Dermis microvascular lymphatic vessel endothelial cell (primary cell): ENCODE results near the gene KRTAP8-1. TPM values are rescaled to one million over a fixed set of nuclear protein-coding genes. Genes with fewer than 3 reads are reported as not detected.

ENCODE experiments used
- DNase-seq, 2 donors: peaks; one replicate each; pipeline versions ENCODE4 v3.0.0 to v3.0.0-alpha.2; 2010; ENCODE audit warnings: low read depth in 2 of 2
- total RNA-seq: library from RNA; depleted of rRNA; stranded (reverse); fragments of >200 nt; gene quantifications from 2 replicates; pipeline ENCODE4 v1.2.1, GENCODE V29; 2014

KRTAP8-1 gene, protein sequence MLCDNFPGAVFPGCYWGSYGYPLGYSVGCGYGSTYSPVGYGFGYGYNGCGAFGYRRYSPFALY
- total RNA-seq = not detected in 2 replicates

DNA sequence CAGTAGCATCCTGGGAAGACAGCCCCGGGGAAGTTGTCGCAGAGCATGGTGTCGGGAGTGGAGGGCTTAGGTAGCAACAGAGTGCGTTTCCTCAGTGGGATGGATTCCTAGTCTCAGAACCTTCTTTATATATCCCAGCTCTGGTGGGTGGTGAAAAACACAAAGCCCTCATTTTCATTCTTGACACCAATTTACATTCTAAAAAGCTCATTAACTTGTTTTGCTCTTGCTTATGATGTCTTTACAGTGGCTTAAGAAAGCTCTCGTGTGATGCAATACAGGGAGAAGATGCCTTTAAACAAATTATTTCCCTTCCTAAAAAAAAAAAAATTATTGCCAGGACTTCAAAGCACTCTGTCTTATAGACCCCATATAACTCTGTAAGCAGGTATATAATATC lies at the start of gene KRTAP8-1:
KRTAP8-1 (minus strand) TSS at position 101 of the 400 bp plus-strand sequence; CDS start at position 47, 54 bp downstream.
- no peak for DNase-seq

DNA sequence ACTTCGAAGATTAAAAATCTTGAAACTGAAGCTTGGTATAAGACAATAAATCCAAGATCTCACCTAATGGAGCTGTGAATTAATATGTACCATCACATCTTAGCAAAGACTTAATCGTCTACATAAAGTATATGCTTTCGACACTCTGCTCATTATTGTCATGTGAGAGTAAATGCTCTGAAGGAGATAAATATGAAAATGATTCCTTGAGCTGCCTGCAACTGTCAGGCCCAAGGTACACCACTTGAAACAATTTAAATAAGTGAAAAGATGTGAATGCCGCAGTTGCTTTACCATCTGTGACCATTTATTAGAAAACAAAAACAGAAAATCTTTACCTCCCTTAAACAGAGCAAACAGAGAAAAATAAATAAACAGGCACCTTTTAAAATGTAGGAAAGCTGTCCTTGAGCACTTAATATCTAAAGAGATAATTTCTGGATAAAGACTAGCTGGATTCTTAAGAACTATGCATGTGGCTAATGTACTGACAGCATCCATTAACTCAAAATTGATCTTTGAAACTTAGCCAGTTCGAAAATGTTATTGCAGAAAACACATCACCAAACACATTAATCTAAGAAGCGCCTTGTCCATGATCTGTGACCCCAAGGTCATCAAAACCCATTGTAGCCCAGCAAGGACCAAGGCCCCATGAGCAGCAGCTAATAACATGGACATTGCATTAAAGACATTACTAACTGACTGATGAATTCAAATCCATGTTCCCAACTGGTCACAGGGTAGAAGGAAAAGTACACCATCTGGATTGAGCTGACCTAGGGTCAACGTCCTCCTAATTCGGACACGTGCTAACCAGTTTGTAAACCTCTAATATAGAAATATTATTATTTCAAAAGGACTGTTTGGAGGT lies 34.8 kb upstream of the KRTAP8-1 start:
- no peak for DNase-seq

DNA sequence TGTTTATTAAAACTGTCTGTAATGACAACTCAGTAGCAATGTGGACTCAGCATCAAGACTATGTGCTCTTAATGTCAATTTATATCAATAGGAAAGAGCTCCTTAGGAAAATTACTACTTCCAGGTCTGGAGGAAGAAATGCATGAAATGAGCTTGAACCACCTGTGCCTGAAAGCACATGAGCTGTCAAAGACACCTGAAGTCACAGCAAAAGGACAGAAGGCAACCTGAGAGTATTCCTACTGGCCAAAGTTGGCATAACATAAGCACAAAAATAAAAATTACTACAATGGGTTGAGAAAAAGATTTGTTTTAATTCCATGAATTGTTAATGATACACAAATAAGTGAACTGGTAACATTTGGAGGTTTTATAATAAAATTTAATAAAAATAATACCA lies 29.9 kb upstream of the KRTAP8-1 start:
- no peak for DNase-seq

DNA sequence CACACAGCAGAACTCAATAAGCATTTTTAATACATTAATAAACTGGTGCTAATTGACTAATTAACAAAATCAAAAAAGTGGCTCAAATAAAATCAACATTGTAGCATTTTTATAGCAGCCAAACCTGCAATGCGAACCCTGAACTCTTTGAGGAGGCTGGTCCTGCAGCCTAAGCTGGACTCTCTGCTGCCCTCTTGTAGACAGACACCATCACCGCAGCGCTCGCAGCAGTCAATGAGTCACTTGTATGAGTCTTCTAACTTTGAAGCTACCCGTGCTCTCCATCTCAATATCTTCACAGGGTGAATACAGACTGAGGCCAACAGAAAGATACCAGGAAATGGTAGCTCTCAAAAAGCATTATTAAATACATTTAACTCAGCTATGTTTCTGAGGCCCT lies 26.2 kb upstream of the KRTAP8-1 start:
- DNase-seq = no peak

DNA sequence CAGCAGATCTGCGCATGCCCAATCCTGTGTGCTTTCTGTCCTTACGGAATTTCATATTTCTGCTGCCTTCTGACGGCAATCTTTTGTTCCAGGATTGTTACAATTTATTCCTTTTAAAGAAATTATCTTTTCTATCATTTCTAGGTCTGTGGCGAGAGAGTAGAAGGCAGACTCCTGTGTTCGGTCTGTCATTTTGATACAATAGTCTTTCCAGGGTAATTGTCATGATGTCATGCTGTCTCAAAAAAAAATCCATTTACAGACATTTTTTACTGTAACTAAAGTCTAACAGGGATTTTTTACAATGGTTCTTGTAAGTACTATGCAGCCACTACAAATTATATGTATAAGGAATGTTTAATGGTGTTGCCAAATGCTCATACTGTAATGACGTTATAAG lies 25.5 kb upstream of the KRTAP8-1 start:
- no peak for DNase-seq

DNA sequence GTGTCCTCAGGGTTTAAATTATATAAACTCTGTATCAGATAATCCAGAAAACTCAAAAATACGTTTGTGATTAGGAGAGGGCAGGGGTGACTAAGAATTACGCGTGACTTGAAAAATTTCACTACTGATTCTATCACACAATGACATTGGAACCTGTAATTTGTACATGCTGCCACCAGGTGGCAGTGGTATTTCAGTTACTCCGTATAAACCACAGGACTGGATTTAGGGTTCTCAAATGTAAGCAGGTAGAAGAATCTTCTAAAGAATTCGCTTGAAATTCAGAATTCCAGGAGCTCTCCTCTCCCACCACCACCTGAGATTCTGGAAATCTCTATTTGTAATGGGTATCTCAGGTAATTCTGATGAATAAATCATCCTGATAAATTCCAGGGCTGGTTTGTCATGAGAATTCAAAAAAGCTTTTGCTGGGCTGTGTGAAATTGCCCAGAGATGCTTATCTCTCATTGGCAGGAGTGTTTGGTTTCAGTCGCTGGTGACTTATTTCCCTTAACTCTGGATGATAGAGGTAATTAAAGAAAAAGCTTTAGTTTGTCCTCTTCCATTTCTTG lies 18.2 kb upstream of the KRTAP8-1 start:
- DNase-seq = no peak

DNA sequence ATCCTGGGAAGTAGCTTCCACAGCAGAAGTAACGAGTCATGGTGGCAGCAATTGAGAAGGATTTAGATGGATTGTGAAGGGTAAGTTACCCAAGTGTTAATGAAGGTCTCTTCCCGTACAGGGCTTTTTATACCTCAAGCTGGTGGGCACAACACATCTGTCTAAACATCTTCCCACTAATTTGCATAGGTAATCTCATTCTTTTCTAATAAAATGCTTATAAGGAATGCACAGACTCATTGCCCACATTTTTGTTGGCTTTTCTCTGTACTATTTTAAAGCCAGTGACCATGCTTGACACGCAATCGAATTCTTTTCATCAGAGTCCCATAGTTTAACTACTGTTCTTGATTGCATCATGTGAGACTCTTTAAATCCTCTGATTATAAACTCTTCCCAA lies 16.6 kb upstream of the KRTAP8-1 start, which contains the start of gene KRTAP7-1:
KRTAP7-1 (minus strand) TSS at position 101 of the 400 bp plus-strand sequence; CDS start at position 40, 61 bp downstream.
- no peak for DNase-seq

DNA sequence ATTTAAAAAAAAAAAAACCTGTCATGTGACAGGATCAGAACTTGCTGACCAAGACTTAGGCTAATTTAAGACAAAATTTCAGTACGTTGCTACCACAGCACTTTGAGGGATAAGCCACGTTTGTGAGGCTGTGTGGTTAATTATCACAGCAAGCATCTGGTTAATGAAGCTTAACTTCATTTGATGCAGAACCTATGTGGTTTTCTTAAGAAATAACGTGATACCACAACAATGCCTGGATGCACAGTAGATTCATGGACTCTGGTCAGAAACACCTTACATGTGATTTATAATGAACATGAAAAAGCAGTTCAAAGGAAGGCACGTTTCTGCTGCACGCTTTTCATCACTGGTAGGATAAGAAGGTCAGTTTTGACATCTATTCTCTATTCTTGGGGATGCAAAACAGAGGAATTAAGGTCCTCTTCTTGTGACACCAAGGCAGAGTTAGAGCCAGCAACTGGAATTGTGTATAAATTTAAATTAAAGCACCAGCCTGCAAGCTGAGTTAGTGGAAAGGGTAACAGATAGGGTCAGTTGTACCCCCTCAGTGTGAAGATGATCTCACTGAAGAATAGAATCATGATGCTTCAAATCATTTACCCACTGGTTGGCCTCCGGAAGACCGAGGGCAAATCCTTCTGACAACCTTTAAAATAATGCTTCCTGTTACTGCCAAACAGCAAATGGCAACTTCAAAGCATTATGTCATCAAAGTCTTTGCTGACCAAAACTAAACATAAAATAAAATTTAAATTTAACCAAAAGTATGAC lies 6.0 kb upstream of the KRTAP8-1 start:
- no peak for DNase-seq

DNA sequence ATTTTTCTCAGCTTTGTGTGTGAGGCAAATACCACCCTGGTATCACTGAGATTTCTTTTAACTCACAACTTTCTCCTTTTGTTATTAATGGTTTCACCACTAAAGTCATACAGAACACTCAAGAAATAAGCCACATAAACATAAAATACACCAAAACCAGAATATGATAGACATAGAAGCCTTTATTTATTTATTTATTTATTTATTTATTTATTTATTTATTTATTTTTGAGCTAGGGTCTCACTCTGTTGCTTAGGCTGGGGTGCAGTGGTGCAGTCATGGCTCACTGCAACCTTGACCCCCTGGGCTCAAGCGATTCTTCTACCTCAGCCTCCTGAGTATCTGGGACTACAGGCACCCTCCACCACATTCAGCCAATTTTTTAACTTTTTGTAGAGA lies 12.5 kb downstream of the KRTAP8-1 start:
- DNase-seq = no peak

DNA sequence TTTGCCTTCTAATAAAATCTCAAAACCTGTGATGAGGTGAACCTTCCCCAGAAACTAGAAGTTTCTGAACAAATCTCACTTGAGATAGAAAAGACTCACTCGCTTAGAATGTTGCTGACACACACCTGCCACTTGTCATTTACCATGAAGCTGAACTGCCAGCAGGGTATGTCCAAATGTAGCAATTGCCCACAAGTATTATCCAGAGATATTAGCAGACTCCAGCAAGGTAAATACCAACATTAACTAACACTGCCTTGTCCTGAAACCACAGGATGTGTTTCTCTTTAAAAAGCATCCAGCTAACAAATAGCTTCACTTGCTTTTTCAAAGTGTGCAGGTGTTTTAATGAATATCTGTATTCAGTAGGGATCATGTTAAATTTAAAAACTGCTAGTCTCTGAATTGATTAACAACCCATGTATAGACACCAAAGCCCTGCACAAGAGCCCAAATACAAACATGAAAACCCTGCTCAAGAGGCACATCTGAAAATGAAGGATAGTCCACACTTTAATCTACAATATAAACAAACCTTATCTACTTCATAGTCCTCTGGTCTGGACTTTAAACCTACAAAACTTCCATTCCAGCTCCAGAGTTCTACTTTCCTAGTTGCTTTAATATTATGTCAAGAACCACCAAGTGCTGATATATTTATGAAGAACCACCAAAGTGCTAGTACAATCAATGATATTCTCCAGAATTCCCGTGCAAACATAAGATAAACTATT lies 19.3 kb downstream of the KRTAP8-1 start:
- DNase-seq = no peak

DNA sequence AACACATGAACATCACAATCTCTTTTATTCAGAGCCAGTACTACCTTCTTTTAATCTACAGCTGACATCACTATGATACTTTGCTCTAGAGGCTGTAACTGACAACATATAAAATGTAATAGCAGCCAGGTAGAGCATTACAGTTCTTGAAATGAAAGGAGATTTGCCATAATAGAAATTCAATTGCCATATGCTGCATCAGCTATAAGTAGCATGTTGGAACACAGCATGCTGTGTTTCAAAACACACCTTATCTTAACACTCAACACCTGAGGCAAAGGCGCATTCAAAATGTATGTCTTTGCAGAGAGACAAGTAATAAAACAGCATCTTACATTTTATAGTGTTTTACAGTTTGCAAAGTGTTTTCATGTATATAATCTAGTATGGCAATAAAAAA lies 33.8 kb downstream of the KRTAP8-1 start:
- no peak for DNase-seq

DNA sequence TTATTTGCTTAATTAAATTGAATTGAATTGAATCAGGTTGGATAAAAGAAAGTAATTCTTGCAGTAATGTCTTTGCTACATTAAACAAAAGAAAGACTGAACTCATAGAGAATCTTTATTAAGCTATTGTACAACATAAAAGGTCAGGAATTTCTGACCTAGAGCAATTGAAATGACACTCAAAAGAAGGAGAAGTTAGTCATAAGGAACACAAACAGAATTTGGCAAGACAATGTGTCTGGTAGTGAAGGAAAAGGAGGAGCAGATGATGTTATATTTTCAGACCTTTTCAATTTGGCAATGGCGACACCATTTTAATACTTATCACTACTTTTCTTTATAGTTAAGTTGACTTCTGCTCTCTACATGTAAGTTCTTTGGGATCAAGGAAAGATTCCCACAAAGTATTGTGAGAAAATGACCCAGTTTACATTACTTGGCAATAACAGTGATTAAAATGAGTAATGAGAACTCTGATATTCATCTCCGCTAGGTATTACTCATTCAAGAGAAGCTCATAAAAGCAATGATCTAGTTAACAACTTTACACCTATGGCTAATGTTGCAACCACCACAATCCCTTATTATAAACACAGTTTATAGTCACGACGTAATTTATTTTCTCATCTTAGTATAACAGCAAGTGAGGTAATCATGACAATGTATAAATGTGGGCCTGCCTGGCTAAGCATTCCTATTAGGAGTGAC lies 43.2 kb downstream of the KRTAP8-1 start:
- no peak for DNase-seq

Other genes with a start within 250 kb of the KRTAP8-1 start
- not detected in 2 replicates for gene KRTAP22-2, start 222.9 kb downstream of the KRTAP8-1 start, total RNA-seq
- gene KRTAP6-3, start 220.8 kb downstream of the KRTAP8-1 start, total RNA-seq = not detected in 2 replicates
- gene KRTAP6-2, start 214.4 kb downstream of the KRTAP8-1 start, total RNA-seq = not detected in 2 replicates
- not detected in 2 replicates for gene KRTAP22-1, start 212.2 kb downstream of the KRTAP8-1 start, total RNA-seq
- not detected in 2 replicates for gene KRTAP6-1, start 199.3 kb downstream of the KRTAP8-1 start, total RNA-seq
- not detected in 2 replicates for gene KRTAP20-1, start 196.8 kb downstream of the KRTAP8-1 start, total RNA-seq
- gene KRTAP20-4, start 192.6 kb downstream of the KRTAP8-1 start, total RNA-seq = not detected in 2 replicates
- gene KRTAP20-2, start 178.1 kb downstream of the KRTAP8-1 start, total RNA-seq = not detected in 2 replicates
- gene KRTAP20-3, start 170.4 kb downstream of the KRTAP8-1 start, total RNA-seq = not detected in 2 replicates
- gene KRTAP21-3, start 94.5 kb downstream of the KRTAP8-1 start, total RNA-seq = not detected in 2 replicates
- gene KRTAP21-2, start 66.0 kb downstream of the KRTAP8-1 start, total RNA-seq = not detected in 2 replicates
- gene KRTAP21-1, start 57.8 kb downstream of the KRTAP8-1 start, total RNA-seq = not detected in 2 replicates
- gene KRTAP7-1, start 16.5 kb upstream of the KRTAP8-1 start, total RNA-seq = not detected in 2 replicates
- not detected in 2 replicates for gene KRTAP11-1, start 68.3 kb upstream of the KRTAP8-1 start, total RNA-seq
- not detected in 2 replicates for gene KRTAP19-8, start 225.2 kb upstream of the KRTAP8-1 start, total RNA-seq